ENCODE measurements around the gene DLX2. TPM values are rescaled to one million over a fixed set of nuclear protein-coding genes. Genes with fewer than 3 reads are reported as not detected.

DLX2 gene
- total RNA-seq, 2 donors from 2014 or later = not detected

DNA sequence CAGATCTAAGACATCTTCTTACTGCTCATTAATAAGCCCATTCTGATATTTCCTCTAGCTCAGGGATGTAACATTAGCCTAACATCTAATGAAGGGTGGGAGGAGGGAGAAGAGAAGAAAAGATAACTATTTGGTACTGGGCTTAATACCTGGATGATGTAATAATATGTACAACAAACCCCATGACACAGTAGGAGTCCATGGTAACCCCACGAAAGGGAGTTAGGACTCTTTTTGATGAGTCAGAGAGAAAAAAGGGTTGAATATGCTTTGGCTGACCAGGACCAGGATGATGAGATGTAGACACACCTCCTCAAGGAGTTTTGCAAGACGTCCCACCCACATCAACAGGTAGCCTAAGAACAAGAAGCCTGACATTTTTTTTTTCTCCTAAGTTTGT lies 34.4 kb upstream of the DLX2 start:
- H3K9me3 ChIP-seq = no peaks in the 10 kb centered on the region
- H3K27me3 ChIP-seq = no peaks in the 10 kb centered on the region
- H3K36me3 ChIP-seq (replicated peaks in 1 of 2; ENCODE audit: insufficient read depth in 1 of 2, low read depth in 2 of 2) = no peaks in the 10 kb centered on the region
- TF ChIP-seq, protein P1, sequence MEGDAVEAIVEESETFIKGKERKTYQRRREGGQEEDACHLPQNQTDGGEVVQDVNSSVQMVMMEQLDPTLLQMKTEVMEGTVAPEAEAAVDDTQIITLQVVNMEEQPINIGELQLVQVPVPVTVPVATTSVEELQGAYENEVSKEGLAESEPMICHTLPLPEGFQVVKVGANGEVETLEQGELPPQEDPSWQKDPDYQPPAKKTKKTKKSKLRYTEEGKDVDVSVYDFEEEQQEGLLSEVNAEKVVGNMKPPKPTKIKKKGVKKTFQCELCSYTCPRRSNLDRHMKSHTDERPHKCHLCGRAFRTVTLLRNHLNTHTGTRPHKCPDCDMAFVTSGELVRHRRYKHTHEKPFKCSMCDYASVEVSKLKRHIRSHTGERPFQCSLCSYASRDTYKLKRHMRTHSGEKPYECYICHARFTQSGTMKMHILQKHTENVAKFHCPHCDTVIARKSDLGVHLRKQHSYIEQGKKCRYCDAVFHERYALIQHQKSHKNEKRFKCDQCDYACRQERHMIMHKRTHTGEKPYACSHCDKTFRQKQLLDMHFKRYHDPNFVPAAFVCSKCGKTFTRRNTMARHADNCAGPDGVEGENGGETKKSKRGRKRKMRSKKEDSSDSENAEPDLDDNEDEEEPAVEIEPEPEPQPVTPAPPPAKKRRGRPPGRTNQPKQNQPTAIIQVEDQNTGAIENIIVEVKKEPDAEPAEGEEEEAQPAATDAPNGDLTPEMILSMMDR (IDR thresholded peaks at IDR 0.05) = no peak
- TF ChIP-seq POLR2A (IDR thresholded peaks at IDR 0.05) = no peak
- H3K4me3 ChIP-seq = no peak overlapping the region
- DNase-seq (no peak), ATAC-seq (no peak)
- intact Hi-C loops (cut with DNase I) = no loop called here
- no peak overlapping the region for H3K27ac ChIP-seq
- H3K4me1 ChIP-seq = no peaks in the 10 kb centered on the region
- 53 to 64% methylated on average over 2 of the region's 2 CpGs for WGBS, 2 donors

DNA sequence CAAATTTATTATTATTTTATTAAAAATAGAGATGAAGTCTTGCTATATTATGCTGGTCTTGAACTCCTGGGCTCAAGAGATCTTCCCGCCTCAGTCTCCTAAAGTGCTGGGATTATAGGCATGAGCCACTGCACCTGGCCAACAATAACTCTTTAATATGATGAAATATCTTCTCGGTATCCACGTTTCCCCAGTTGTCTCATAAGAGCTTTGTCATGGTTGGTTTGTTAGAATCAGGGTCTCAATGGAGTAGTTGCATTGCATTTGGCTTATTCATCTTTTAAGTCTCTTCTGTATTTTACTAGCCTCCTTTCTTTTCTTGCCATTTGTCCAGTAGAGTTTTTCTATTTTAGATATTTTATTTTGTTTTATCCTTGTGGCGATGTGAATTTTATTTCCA lies 32.7 kb upstream of the DLX2 start:
- Histone ChIP-seq H3K36me3 (replicated peaks in 1 of 2; ENCODE audit: insufficient read depth in 1 of 2, low read depth in 2 of 2) (no peaks in the 10 kb centered on the region), H3K4me1 (no peaks in the 10 kb centered on the region), H3K27ac (no peak overlapping the region), H3K27me3 (no peaks in the 10 kb centered on the region), H3K9me3 (no peaks in the 10 kb centered on the region), H3K4me3 (no peak overlapping the region)
- TF ChIP-seq, protein P1 (IDR thresholded peaks at IDR 0.05) = no peak
- TF ChIP-seq POLR2A (IDR thresholded peaks at IDR 0.05) = no peak
- WGBS, 2 donors = 87 to 91% methylated on average over 4 of the region's 4 CpGs
- no peak for DNase-seq
- no peak for ATAC-seq
- intact Hi-C loops (cut with DNase I) = no loop called here

DNA sequence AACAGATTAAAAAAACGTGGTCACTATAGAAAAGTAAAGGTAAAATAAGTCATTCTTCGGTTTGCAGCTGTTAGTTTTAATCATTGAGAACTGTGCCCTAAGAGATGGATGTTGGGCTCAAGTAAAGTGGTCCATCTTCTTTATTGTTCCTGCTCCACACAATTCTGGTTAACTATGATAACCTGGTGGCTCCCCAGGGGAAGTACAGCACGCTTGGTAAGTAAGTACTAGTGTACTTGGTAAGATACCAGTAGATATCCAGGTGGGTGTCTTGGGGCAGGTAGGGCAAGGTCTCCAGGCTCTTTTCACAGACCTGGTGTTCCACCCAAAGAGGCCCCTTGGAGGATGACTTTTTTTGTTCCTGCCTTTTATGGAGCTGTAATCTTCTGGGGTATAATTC lies 31.6 kb upstream of the DLX2 start:
- Histone ChIP-seq H3K27me3 (no peaks in the 10 kb centered on the region), H3K27ac (no peak overlapping the region), H3K36me3 (replicated peaks in 1 of 2; ENCODE audit: insufficient read depth in 1 of 2, low read depth in 2 of 2) (no peaks in the 10 kb centered on the region), H3K4me3 (no peak overlapping the region), H3K9me3 (no peaks in the 10 kb centered on the region), H3K4me1 (no peaks in the 10 kb centered on the region)
- no peak for TF ChIP-seq POLR2A (IDR thresholded peaks at IDR 0.05)
- TF ChIP-seq, protein P1 (IDR thresholded peaks at IDR 0.05) = no peak
- 62 to 65% methylated on average over 3 of the region's 3 CpGs for WGBS, 2 donors
- intact Hi-C loops (cut with DNase I) = no loop called here
- no peak for ATAC-seq
- DNase-seq = no peak

DNA sequence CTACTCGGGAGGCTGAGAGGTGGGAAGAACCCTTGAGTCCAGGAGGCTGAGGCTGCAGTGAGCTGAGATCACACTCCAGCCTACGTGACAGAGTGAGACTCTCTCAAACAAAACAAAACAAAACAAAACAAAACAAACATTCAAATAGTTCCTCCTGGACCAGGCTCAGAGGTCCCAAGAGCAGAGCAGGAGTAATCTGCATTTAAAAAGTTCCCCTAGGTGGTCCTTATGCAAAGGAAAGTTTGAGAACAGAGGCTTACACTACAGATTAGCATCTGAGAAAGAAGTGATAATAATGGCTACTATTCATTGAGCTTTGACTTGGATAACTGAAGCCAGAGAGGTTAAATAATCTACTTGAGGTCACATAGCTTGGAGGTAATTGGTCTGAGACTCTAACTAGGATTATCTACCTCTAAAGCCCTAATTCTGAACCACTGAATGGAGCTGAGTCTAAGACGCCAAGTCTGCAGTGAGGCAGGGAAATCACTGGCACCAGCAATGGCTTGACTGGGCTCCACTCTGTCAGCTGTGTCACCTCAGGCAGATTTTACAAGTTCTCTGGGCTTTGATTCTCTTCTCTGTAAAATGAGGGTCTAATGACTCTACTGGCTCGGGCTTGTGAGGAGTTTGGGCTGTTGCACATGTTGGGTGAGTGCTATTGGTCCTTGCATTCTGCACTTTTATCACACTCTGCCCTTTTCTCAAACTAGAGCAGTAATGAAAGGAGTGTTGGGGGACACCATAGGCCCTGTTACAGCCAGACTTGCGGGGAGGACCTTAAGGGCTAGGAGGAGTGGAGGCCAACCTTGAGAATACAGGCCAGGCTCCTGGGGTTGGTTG lies 29.2 kb upstream of the DLX2 start:
- H3K4me1 ChIP-seq = no peaks in the 10 kb centered on the region
- intact Hi-C loops (cut with DNase I) = no loop called here
- H3K27ac ChIP-seq = no peak overlapping the region
- no peaks in the 10 kb centered on the region for H3K36me3 ChIP-seq (replicated peaks in 1 of 2; ENCODE audit: insufficient read depth in 1 of 2, low read depth in 2 of 2)
- H3K27me3 ChIP-seq = no peaks in the 10 kb centered on the region
- TF ChIP-seq POLR2A (IDR thresholded peaks at IDR 0.05) = no peak
- TF ChIP-seq, protein P1 (IDR thresholded peaks at IDR 0.05) = no peak
- no peak for ATAC-seq
- WGBS, 2 donors = 80 to 81% methylated on average over 5 of the region's 5 CpGs
- H3K9me3 ChIP-seq = no peaks in the 10 kb centered on the region
- H3K4me3 ChIP-seq = no peak overlapping the region
- no peak for DNase-seq

DNA sequence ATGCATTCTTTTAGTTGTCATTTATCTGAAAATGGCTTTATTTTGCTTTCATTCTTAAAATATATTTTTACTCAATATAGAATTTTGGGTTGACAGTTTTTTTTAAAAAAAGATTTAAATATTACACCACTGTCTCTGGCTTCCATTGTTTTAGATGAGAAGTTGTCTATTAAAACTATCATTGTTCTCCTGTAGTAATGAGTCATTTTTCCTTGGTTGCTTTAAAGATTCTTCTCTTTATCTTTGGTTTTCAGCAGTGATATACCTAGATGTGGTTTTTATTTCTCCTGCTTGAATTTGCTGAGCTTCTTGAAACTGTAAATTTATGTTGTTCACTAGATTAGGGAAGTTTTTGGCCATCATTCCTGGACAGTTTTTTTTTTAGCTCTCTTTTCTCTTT lies 26.7 kb upstream of the DLX2 start:
- ATAC-seq = no peak
- DNase-seq = no peak
- TF ChIP-seq, protein P1 (IDR thresholded peaks at IDR 0.05) = no peak
- no peak for TF ChIP-seq POLR2A (IDR thresholded peaks at IDR 0.05)
- Histone ChIP-seq H3K27me3 (no peaks in the 10 kb centered on the region), H3K4me3 (no peak overlapping the region), H3K9me3 (no peaks in the 10 kb centered on the region), H3K27ac (no peak overlapping the region), H3K36me3 (replicated peaks in 1 of 2; ENCODE audit: insufficient read depth in 1 of 2, low read depth in 2 of 2) (no peaks in the 10 kb centered on the region), H3K4me1 (no peaks in the 10 kb centered on the region)
- intact Hi-C loops (cut with DNase I) = no loop called here
